Muscle of arm (tissue), 12 donors: Measurements from ENCODE around the gene AGFG1. TPM values are rescaled to one million over a fixed set of nuclear protein-coding genes. Genes with fewer than 3 reads are reported as not detected.

Experiments used
- DNase-seq: peaks from one replicate; pipeline ENCODE4 v3.0.0-alpha.2; 2013
- polyA plus RNA-seq, 12 donors: library from polyadenylated mRNA; unstranded; fragments of 120-200 nt; gene quantifications; one replicate each; pipeline ENCODE4 v1.2.1, GENCODE V29; 2013; ENCODE audit not compliant: insufficient read length in 12 of 12

Gene AGFG1
- polyA plus RNA-seq, 12 donors, result 32.9 to 62.8 (median 52.1) TPM; not detected in 1

DNA sequence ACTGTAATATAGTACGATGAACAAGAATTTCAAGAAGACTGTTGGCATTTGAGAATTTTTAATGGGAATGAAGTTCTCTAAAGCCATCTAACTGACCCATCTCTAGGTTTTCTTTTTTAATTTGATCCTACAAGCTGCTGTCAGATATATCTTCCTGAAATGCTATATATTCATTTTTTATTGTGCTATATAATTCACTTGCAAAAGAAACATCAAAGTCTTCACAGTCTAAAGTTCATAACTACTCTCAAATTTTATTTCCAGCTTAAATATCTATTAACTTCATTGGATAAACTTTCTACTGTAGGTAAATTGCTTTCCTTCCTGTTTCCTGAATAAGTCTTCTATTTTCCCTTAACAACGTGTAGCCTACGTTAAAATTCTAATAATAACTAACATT lies 130.4 kb downstream of the AGFG1 start:
- no peak for DNase-seq

DNA sequence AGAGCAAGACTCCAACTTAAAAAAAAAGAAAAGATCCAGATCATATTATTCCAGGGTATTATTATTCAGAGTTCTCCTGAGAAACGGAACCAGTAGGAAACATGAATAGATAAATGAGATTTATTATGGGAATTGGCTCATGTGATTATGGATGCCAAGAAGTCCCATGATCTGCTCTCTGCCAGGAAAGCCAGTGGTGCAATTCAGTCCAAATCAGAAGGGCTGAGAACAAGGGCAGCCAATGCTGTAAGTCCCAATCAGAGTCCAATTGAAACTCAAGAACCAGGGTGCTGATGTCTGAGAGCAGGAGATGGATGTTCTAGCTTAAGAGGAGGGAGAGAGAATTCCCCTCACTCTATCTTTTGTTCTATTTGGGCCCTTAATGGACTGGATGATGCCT lies 134.5 kb downstream of the AGFG1 start:
- DNase-seq, result no peak

DNA sequence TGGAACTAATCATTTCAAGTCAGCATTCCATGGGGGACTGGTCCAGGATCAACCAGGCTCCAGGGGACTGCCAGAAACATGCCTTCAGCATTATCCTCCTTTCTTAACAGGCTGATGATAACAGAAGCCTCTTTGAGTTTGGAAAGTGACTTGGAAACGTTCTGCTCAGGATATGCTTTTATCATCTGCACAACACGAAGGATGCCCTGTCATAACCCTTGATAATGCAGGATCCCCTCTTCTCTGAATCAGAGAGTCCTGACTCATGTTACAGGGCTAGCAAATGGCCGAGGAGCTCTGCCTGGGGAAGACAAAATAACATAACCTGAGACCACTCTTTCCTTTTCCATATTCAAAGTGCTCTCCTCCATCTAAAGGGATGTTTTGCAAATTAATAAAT lies 136.0 kb downstream of the AGFG1 start:
- no peak for DNase-seq

DNA sequence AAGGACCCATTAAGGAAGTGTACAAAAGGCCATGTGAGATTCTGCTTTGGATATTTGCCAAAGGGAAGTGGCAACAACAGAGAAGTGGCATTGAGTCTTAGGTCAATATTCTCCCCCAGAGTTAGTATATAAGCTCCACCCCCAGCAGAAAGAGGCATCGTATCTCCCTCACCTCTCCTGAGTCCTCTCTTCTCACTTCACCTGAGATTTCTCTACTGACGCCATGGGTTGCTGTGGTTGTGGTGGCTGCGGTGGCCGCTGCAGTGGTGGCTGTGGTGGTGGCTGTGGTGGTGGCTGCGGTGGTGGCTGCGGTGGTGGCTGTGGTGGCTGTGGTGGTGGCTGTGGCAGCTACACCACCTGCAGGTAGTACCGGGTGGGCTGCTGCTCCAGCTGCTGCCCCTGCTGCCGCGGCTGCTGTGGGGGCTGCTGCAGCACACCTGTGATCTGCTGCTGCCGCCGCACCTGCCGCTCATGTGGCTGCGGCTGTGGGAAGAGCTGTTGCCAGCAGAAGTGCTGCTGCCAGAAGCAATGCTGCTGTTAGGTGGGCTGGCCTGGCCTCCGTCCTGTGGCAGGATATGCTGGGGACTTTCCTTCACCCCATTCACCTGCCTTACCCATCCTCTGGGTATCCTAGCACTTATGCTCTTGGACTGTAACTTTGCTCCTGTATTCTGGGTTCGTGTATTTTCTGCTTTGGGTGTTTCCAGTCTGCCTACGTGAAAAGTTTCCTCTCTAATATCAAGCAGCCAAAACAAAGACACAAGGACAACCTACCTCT lies 136.8 kb downstream of the AGFG1 start:
- no peak for DNase-seq

DNA sequence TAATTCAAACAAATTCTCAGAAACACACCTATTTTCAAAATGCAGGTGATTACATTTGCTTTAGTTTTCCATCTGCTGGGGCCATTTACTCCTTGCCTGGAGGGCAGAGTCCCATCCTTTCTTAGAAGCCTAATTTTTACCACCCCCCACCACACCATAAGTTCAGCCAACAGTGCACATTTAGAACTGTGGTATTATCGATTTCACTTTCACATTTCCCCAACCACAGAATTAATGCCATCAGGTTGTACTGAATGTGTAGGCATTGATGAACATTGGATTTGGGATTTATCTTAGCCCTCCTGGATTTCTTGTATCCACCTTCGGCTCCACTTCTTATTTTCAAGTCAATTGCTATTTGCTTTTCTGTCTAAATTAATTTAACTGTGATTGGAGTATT lies 138.2 kb downstream of the AGFG1 start:
- no peak for DNase-seq

Other genes starting within 250 kb of the AGFG1 start
- gene MFF, start 146.9 kb upstream of the AGFG1 start, polyA plus RNA-seq, result 10 to 100 TPM in 11 of 12 donors, not detected in 1; 58.5 to 91.2 (median 80.7) TPM
- gene TM4SF20, start 92.8 kb upstream of the AGFG1 start, polyA plus RNA-seq, result 10 to 100 TPM in 1 of 12 donors, under 1 TPM in 2, not detected in 9; 0.07 to 30.8 (median 0.11) TPM
- not detected for gene SCYGR1, start 84.2 kb upstream of the AGFG1 start, polyA plus RNA-seq
- not detected for gene SCYGR2, start 126.7 kb downstream of the AGFG1 start, polyA plus RNA-seq
- not detected for gene SCYGR3, start 142.7 kb downstream of the AGFG1 start, polyA plus RNA-seq
- gene SCYGR4, start 145.3 kb downstream of the AGFG1 start, polyA plus RNA-seq, result not detected
- not detected for gene SCYGR5, start 194.6 kb downstream of the AGFG1 start, polyA plus RNA-seq
- 10 to 100 TPM in 1 of 12 donors, 1 to 10 TPM in 2, under 1 TPM in 8, not detected in 1; 0.41 to 34.2 (median 0.82) TPM for gene SLC19A3, start 245.9 kb downstream of the AGFG1 start, polyA plus RNA-seq